Testis (tissue), 2 donors: Measurements from ENCODE around the gene TEKT5.

ENCODE experiments used
- CTCF ChIP-seq, 3 experiments: fragments of 450-650 bp in 2 of 3; fragments of 200-600 bp in 1 of 3; sonication (generic) in 1 of 3; IDR thresholded peaks; one replicate each; pipeline ENCODE4 v1.5.1; 2016 to 2019; ENCODE audit warnings: antibody characterized with exemption in 3 of 3, mild to moderate bottlenecking in 2 of 3, moderate library complexity in 1 of 3
- POLR2A ChIP-seq: fragments of 450-650 bp; IDR thresholded peaks from one replicate; pipeline ENCODE4 v1.6.1; 2017; ENCODE audit warnings: antibody characterized with exemption, mild to moderate bottlenecking, moderate library complexity

GRCh38 chr16:10708969-10709368, 14.2 kb upstream of the TEKT5 start:
- TF ChIP-seq CTCF (IDR thresholded peaks at IDR 0.05) (no peak), POLR2A (no peak)
